ENCODE results near the gene PEMT. TPM values are rescaled to one million over a fixed set of nuclear protein-coding genes. Genes with fewer than 3 reads are reported as not detected.

Gene PEMT
- total and polyA plus RNA-seq, 2 of the 8 experiments (the other 6 are each of a cell fraction or from before 2014, with no cell fraction given): 42.0 to 118 TPM

GRCh38 chr17:17623904-17624303 is 32.4 kb upstream of the PEMT start:
- no peak overlapping the region; the same call in 1 of the 2 replicates for H4K8ac ChIP-seq (ENCODE audit: extremely low read depth, insufficient read depth, low read length)
- no peaks in the 10 kb centered on the region for H4K20me1 ChIP-seq (replicated peaks in 1 of 2; ENCODE audit: control insufficient read depth in 1 of 2, insufficient read depth in 2 of 2, low read length in 2 of 2)
- no peaks in the 10 kb centered on the region for H3K23me2 ChIP-seq (ENCODE audit: low read depth, low read length)
- H4K91ac ChIP-seq (replicated peaks; ENCODE audit: insufficient read length, low read length): no peak overlapping the region
- peak overlapping the region; percentile 99 for H2BK20ac ChIP-seq (ENCODE audit: low read length)
- H2BK120ac ChIP-seq (replicated peaks; ENCODE audit: low read depth, low read length): no peak overlapping the region
- WGBS, 2 experiments (ENCODE audit: extremely low coverage in 1 of 2, insufficient coverage in 1 of 2, insufficient read length in 1 of 2, insufficient replicate concordance in 2 of 2, low coverage in 1 of 2, low lambda C conversion rate in 2 of 2, missing lambda C conversion rate in 1 of 2): 93% methylated on average over 9 of the region's 9 CpGs; no CpG with 5 or more reads in 1 of the 2 experiments
- no peak overlapping the region for H2AFZ ChIP-seq (ENCODE audit: low read length)
- no peak overlapping the region for H4K5ac ChIP-seq (ENCODE audit: insufficient read length, low read depth, low read length)
- H3K9me3 ChIP-seq (ENCODE audit: insufficient read depth in 2 of 2, low read depth in 1 of 2, low read length in 1 of 2): no peaks in the 10 kb centered on the region
- no peaks in the 10 kb centered on the region for H3K27me3 ChIP-seq (replicated peaks in 1 of 4; ENCODE audit: control insufficient read depth in 3 of 4, extremely low read depth in 1 of 4, insufficient read depth in 3 of 4, low read length in 3 of 4)
- H3K4me3 ChIP-seq (ENCODE audit: extremely low read depth in 1 of 4, insufficient read depth in 2 of 4, low read depth in 3 of 4, low read length in 4 of 4): no peak overlapping the region
- H3K23ac ChIP-seq (ENCODE audit: insufficient read length): no peak overlapping the region
- no peak overlapping the region for H3K18ac ChIP-seq (ENCODE audit: extremely low read depth, low read length)
- no peak overlapping the region for H3K14ac ChIP-seq (ENCODE audit: insufficient read length)
- FAIRE-seq (no peak), DNase-seq (ENCODE audit: low read depth in 1 of 2, low spot score in 2 of 2) (no peak)
- H3K4me2 ChIP-seq (ENCODE audit: insufficient read depth in 1 of 2, low read depth in 2 of 2, low read length in 2 of 2): no peak overlapping the region
- H2BK12ac ChIP-seq (ENCODE audit: low read depth, low read length): peak overlapping the region; percentile 39; the same call in 1 of the 2 replicates
- no peak overlapping the region for H2BK5ac ChIP-seq (ENCODE audit: low read depth, low read length)
- no peaks in the 10 kb centered on the region for H3K79me1 ChIP-seq (ENCODE audit: low read depth, low read length)
- H2AK5ac ChIP-seq (ENCODE audit: low read depth, low read length): no peak overlapping the region
- no peak overlapping the region for H3K4ac ChIP-seq (replicated peaks; ENCODE audit: insufficient read length, low read depth, low read length)
- CTCF ChIA-PET (ENCODE audit: partially characterized antibody): interaction anchor here (1.0 to 1.1 kb wide), 2 partner anchors 11 to 127 kb away, joined by 3 read pairs; no protein-coding TSS in a partner anchor
- H3K27ac ChIP-seq (ENCODE audit: low read depth, low read length): no peak overlapping the region
- H3K9ac ChIP-seq (replicated peaks in 1 of 4; ENCODE audit: extremely low read depth in 1 of 4, low read depth in 3 of 4, low read length in 3 of 4): no peak overlapping the region
- no peak overlapping the region for H3K56ac ChIP-seq (replicated peaks; ENCODE audit: insufficient read length, low read depth, low read length)
- TF ChIP-seq EGR1 (IDR thresholded peaks at IDR 0.05; ENCODE audit: borderline replicate concordance, low read depth, low read length) (no peak), CEBPB (IDR thresholded peaks at IDR 0.05; ENCODE audit: low read depth, low read length) (no peak), RXRA (IDR thresholded peaks at IDR 0.05; ENCODE audit: insufficient read depth, low read depth, low read length) (no peak), CBX5 (IDR thresholded peaks at IDR 0.05; ENCODE audit: low read depth, low read length) (no peak), POLR2A (IDR thresholded peaks at IDR 0.05; ENCODE audit: control extremely low read depth in 1 of 2, low read depth in 2 of 2, low read length in 2 of 2) (no peak), JUN (IDR thresholded peaks at IDR 0.05; ENCODE audit: low read depth, low read length) (no peak), SUZ12 (IDR thresholded peaks at IDR 0.05; ENCODE audit: low read length) (no peak), TBP (IDR thresholded peaks at IDR 0.05; ENCODE audit: low read depth, low read length) (no peak), ATF2 (IDR thresholded peaks at IDR 0.05; ENCODE audit: low read length) (no peak), ASH2L (IDR thresholded peaks at IDR 0.05; ENCODE audit: low read length) (no peak), CHD1 (IDR thresholded peaks at IDR 0.05; ENCODE audit: low read depth, low read length) (no peak)
- H2BK15ac ChIP-seq (ENCODE audit: low read length): peak overlapping the region; percentile 90
- H3K4me1 ChIP-seq (replicated peaks in 1 of 4; ENCODE audit: control insufficient read depth in 3 of 4, insufficient read depth in 4 of 4, low read length in 3 of 4): peaks cover 0 to 18% (median 15%) of the 10 kb centered on the region in 4 experiments; a peak in 6 of 7 replicates
- H3K79me2 ChIP-seq (ENCODE audit: control insufficient read depth in 1 of 2, insufficient read depth in 2 of 2, low read length in 2 of 2): no peaks in the 10 kb centered on the region
- H3K36me3 ChIP-seq (ENCODE audit: control insufficient read depth in 2 of 4, insufficient read depth in 4 of 4, low read length in 3 of 4): no peaks in the 10 kb centered on the region
- POLR2A ChIA-PET (ENCODE audit: partially characterized antibody): no interaction called here

All from H1 (cell line).